ENCODE measurements around the gene SPOCD1. TPM values are rescaled to one million over a fixed set of nuclear protein-coding genes. Genes with fewer than 3 reads are reported as not detected.

SPOCD1 gene
- total RNA-seq, 1 donor from 2014 or later: 0.68 TPM

Other genes with a start within 250 kb of the SPOCD1 start
- gene TINAGL1, start 239.5 kb downstream of the SPOCD1 start, total RNA-seq: 15.9 TPM
- not detected for gene HCRTR1, start 198.3 kb downstream of the SPOCD1 start, total RNA-seq
- 44.0 TPM for gene PEF1, start 171.1 kb downstream of the SPOCD1 start, total RNA-seq
- gene COL16A1, start 112.0 kb downstream of the SPOCD1 start, total RNA-seq: 11.8 TPM
- gene ADGRB2, start 51.7 kb downstream of the SPOCD1 start, total RNA-seq: 0.24 TPM
- 100 TPM for gene PTP4A2, start 122.3 kb upstream of the SPOCD1 start, total RNA-seq
- 80.6 TPM for gene KHDRBS1, start 197.8 kb upstream of the SPOCD1 start, total RNA-seq